Measurements from ENCODE around the gene MEOX1.
"Not testable (repeated sequence)": the region's sequence is repeated elsewhere in the genome, so short reads cannot be mapped to it uniquely, and the experiment has no call there.

MEOX1 gene

GRCh38 chr17:43615330-43616028 lies 46.2 kb downstream of the MEOX1 start:
- no peak for DNase-seq

- DNase-seq = no peak
Measured at GRCh38 chr17:43614561-43614960, 47.2 kb downstream of the MEOX1 start.

GRCh38 chr17:43613917-43614316 lies 47.8 kb downstream of the MEOX1 start:
- no peak for DNase-seq

GRCh38 chr17:43612515-43612914 lies 49.2 kb downstream of the MEOX1 start:
- DNase-seq = no peak

- no peak for DNase-seq
Measured at GRCh38 chr17:43611230-43611969, 50.3 kb downstream of the MEOX1 start.

- DNase-seq = no peak
Measured at GRCh38 chr17:43609613-43610385, 51.9 kb downstream of the MEOX1 start.

GRCh38 chr17:43608313-43608712 lies 53.4 kb downstream of the MEOX1 start:
- DNase-seq = peak in 1 of 2 donors; percentile 12

- no peak for DNase-seq
Measured at GRCh38 chr17:43604549-43604948, 57.2 kb downstream of the MEOX1 start.

GRCh38 chr17:43603321-43603720 lies 58.4 kb downstream of the MEOX1 start:
- no peak for DNase-seq

- DNase-seq = not testable (repeated sequence)
Measured at GRCh38 chr17:43602556-43602955, 59.2 kb downstream of the MEOX1 start.

- DNase-seq = no peak
Measured at GRCh38 chr17:43601280-43602039, 60.3 kb downstream of the MEOX1 start.

- DNase-seq = peak in 1 of 2 donors; percentile 7
Measured at GRCh38 chr17:43599835-43600234, 61.9 kb downstream of the MEOX1 start.

GRCh38 chr17:43599046-43599395 lies 62.7 kb downstream of the MEOX1 start:
- DNase-seq = no peak

- no peak for DNase-seq
Measured at GRCh38 chr17:43598357-43599045, 63.2 kb downstream of the MEOX1 start.

- no peak for DNase-seq
Measured at GRCh38 chr17:43597624-43598356, 63.9 kb downstream of the MEOX1 start.

- no peak for DNase-seq
Measured at GRCh38 chr17:43595466-43595865, 66.3 kb downstream of the MEOX1 start.

- no peak for DNase-seq
Measured at GRCh38 chr17:43591779-43592562, 69.8 kb downstream of the MEOX1 start.

- no peak for DNase-seq
Measured at GRCh38 chr17:43591001-43591400, 70.7 kb downstream of the MEOX1 start.
